ENCODE data around the gene TBPL1. TPM values are rescaled to one million over a fixed set of nuclear protein-coding genes. Genes with fewer than 3 reads are reported as not detected.

Gene TBPL1
- total and polyA plus RNA-seq, 9 of the 15 experiments (the other 6 are each of a cell fraction or from before 2014, with no cell fraction given), result 78.1 to 152 (median 107) TPM

DNA sequence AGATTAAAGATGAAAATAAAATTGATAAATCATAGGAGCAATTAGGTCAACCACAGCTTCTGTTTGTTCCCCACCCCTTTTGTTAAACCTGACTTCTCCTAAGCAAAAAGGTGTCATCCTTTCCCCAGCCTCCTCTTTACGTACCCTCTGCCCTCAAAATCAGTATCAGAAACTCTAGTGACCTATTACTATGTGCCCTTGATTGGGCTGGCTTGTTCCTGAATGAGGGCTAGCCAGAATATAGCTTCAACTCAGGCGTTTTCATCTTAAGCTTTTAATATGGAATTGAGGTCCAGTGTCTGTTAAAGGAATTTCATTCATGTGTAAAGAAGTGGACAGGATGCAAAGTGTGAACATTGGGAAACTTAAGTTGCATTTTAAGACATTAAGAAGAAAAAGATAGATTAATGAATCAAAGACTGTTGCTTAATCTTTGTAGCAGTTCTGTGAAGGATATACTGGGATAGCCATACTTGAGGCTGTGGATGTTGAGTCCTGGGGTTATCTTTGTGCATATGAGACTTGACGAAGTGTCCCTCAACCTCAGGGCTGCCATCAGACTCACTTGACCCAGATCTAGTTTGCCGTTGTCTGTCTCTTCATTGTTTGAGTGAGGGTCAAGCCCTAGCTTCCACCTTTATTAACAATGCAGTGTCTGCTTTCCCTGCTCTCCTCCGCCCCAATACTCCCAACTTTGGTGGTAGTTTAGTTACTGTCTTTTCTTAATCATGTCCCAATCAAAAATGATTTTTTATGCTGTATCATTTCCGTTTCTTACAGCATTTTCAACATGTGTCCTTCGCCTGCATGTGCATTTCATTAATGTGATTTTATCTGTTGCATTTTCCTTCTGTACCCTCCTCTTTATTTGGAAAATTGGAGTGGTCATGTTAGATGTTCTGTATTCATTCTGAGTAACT lies 1.9 kb downstream of the TBPL1 start (continued):
- TF ChIP-seq SREBF1 (IDR thresholded peaks at IDR 0.05; ENCODE audit: borderline replicate concordance, low read depth, low read length), result no peak
- TF ChIP-seq, protein P1, sequence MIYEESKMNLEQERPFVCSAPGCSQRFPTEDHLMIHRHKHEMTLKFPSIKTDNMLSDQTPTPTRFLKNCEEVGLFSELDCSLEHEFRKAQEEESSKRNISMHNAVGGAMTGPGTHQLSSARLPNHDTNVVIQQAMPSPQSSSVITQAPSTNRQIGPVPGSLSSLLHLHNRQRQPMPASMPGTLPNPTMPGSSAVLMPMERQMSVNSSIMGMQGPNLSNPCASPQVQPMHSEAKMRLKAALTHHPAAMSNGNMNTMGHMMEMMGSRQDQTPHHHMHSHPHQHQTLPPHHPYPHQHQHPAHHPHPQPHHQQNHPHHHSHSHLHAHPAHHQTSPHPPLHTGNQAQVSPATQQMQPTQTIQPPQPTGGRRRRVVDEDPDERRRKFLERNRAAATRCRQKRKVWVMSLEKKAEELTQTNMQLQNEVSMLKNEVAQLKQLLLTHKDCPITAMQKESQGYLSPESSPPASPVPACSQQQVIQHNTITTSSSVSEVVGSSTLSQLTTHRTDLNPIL (CRISPR knock-in tag; IDR thresholded peaks at IDR 0.05), result no peak
- TF ChIP-seq BACH1 (tag; IDR thresholded peaks at IDR 0.05), result 0 out of 2 replicates have a peak, but pooled peaks have one; percentile 13
- TF ChIP-seq, protein P2, sequence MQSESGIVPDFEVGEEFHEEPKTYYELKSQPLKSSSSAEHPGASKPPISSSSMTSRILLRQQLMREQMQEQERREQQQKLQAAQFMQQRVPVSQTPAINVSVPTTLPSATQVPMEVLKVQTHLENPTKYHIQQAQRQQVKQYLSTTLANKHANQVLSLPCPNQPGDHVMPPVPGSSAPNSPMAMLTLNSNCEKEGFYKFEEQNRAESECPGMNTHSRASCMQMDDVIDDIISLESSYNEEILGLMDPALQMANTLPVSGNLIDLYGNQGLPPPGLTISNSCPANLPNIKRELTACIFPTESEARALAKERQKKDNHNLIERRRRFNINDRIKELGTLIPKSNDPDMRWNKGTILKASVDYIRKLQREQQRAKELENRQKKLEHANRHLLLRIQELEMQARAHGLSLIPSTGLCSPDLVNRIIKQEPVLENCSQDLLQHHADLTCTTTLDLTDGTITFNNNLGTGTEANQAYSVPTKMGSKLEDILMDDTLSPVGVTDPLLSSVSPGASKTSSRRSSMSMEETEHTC (IDR thresholded peaks at IDR 0.05), result 0 out of 2 replicates have a peak, but pooled peaks have one; percentile 11
- TF ChIP-seq NR2C2 (CRISPR knock-in tag; IDR thresholded peaks at IDR 0.05), result no peak
- peak; percentile 21; the same call in 1 of the 2 replicates for TF ChIP-seq NR2C2 (tag; IDR thresholded peaks at IDR 0.05)
- no peak for TF ChIP-seq FOSL1 (tag; conservative IDR thresholded peaks at IDR 0.05)
- TF ChIP-seq CEBPB (tag; IDR thresholded peaks at IDR 0.05), result peak; percentile 61
- TF ChIP-seq ZNF23 (CRISPR knock-in tag; IDR thresholded peaks at IDR 0.05), result no peak
- 0 out of 2 replicates have a peak, but pooled peaks have one; percentile 24 for TF ChIP-seq CBFA2T3 (IDR thresholded peaks at IDR 0.05)
- no peak for TF ChIP-seq GABPB2 (CRISPR knock-in tag; conservative IDR thresholded peaks at IDR 0.05)
- no peak for TF ChIP-seq RFX5 (IDR thresholded peaks at IDR 0.05; ENCODE audit: low read depth, low read length)
- TF ChIP-seq, protein P3, sequence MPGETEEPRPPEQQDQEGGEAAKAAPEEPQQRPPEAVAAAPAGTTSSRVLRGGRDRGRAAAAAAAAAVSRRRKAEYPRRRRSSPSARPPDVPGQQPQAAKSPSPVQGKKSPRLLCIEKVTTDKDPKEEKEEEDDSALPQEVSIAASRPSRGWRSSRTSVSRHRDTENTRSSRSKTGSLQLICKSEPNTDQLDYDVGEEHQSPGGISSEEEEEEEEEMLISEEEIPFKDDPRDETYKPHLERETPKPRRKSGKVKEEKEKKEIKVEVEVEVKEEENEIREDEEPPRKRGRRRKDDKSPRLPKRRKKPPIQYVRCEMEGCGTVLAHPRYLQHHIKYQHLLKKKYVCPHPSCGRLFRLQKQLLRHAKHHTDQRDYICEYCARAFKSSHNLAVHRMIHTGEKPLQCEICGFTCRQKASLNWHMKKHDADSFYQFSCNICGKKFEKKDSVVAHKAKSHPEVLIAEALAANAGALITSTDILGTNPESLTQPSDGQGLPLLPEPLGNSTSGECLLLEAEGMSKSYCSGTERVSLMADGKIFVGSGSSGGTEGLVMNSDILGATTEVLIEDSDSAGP (CRISPR knock-in tag; IDR thresholded peaks at IDR 0.05), result no peak
- no peak for TF ChIP-seq FOXK1 (CRISPR knock-in tag; IDR thresholded peaks at IDR 0.05; ENCODE audit: borderline replicate concordance)
- no peak for TF ChIP-seq CEBPG (CRISPR knock-in tag; IDR thresholded peaks at IDR 0.05)
- peak; percentile 21 to 43; a peak in 1 of 4 replicates for TF ChIP-seq CEBPG (tag; conservative IDR thresholded peaks at IDR 0.05 in 1 of 2, IDR thresholded peaks at IDR 0.05 in 1 of 2)
- TF ChIP-seq, protein P4, sequence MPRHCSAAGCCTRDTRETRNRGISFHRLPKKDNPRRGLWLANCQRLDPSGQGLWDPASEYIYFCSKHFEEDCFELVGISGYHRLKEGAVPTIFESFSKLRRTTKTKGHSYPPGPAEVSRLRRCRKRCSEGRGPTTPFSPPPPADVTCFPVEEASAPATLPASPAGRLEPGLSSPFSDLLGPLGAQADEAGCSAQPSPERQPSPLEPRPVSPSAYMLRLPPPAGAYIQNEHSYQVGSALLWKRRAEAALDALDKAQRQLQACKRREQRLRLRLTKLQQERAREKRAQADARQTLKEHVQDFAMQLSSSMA (CRISPR knock-in tag; IDR thresholded peaks at IDR 0.05), result no peak
- TF ChIP-seq ZFP36 (IDR thresholded peaks at IDR 0.05; ENCODE audit: low read depth, low read length, partially characterized antibody), result peak; percentile 21
- no peak for TF ChIP-seq ZFP1 (CRISPR knock-in tag; IDR thresholded peaks at IDR 0.05)
- TF ChIP-seq, protein P5, sequence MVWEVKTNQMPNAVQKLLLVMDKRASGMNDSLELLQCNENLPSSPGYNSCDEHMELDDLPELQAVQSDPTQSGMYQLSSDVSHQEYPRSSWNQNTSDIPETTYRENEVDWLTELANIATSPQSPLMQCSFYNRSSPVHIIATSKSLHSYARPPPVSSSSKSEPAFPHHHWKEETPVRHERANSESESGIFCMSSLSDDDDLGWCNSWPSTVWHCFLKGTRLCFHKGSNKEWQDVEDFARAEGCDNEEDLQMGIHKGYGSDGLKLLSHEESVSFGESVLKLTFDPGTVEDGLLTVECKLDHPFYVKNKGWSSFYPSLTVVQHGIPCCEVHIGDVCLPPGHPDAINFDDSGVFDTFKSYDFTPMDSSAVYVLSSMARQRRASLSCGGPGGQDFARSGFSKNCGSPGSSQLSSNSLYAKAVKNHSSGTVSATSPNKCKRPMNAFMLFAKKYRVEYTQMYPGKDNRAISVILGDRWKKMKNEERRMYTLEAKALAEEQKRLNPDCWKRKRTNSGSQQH (CRISPR knock-in tag; IDR thresholded peaks at IDR 0.05), result 0 out of 2 replicates have a peak, but pooled peaks have one; percentile 16
- TF ChIP-seq MECOM (CRISPR knock-in tag; IDR thresholded peaks at IDR 0.05), result no peak
- TF ChIP-seq XRCC4 (IDR thresholded peaks at IDR 0.05; ENCODE audit: extremely low read depth, insufficient read depth, insufficient read length), result no peak

All from K562 (cell line).